ENCODE data around the gene TXK.

- TF ChIP-seq REST (IDR thresholded peaks at IDR 0.05; ENCODE audit: low read depth, low read length) (no peak), POLR2AphosphoS5 (IDR thresholded peaks at IDR 0.05; ENCODE audit: low read length) (no peak), POLR2A (IDR thresholded peaks at IDR 0.05; ENCODE audit: low read depth, low read length) (no peak), KDM1A (IDR thresholded peaks at IDR 0.05; ENCODE audit: borderline replicate concordance) (no peak), CTCF (IDR thresholded peaks at IDR 0.05 in 2 of 3, conservative IDR thresholded peaks at IDR 0.05 in 1 of 3; ENCODE audit: control insufficient read depth in 2 of 3, extremely low read depth in 1 of 3, insufficient read depth in 1 of 3, low read depth in 3 of 3, low read length in 3 of 3) (no peak), CREB1 (IDR thresholded peaks at IDR 0.05; ENCODE audit: low read depth) (no peak), HDAC6 (IDR thresholded peaks at IDR 0.05; ENCODE audit: unreplicated experiment) (no peak), CHD2 (IDR thresholded peaks at IDR 0.05; ENCODE audit: borderline replicate concordance, low read depth, low read length) (no peak), RBBP5 (conservative IDR thresholded peaks at IDR 0.05) (no peak), ZBED1 (IDR thresholded peaks at IDR 0.05; ENCODE audit: borderline replicate concordance) (no peak), MYC (IDR thresholded peaks at IDR 0.05; ENCODE audit: insufficient read depth, insufficient read length, insufficient replicate concordance, low read length, severe bottlenecking) (no peak), GABPA (IDR thresholded peaks at IDR 0.05; ENCODE audit: low read depth) (no peak), USF2 (IDR thresholded peaks at IDR 0.05; ENCODE audit: borderline replicate concordance, low read depth, low read length) (no peak), IRF5 (IDR thresholded peaks at IDR 0.05; ENCODE audit: borderline replicate concordance) (no peak)
These were observed 86.2 kb downstream of the TXK start for GRCh38 chr4:48047896-48048295.

Data from GM12878 (cell line).